NCI-H128 (cell line): Measurements from ENCODE around the gene OR52A5.
"Not testable (repeated sequence)": the region's sequence is repeated elsewhere in the genome, so short reads cannot be mapped to it uniquely, and the experiment has no call there.

Source experiments
- DNase-seq: peaks from one replicate; lab custom pipeline; 2025; ENCODE audit not compliant: unreplicated experiment; lab: John Stamatoyannopoulos, UW

Gene OR52A5

GRCh38 chr11:5137996-5138395 is at the start of gene OR52A5:
Gene OR52A5, minus strand, starts transcription at chr11:5138356. Its CDS starts 5,714 bp downstream, at chr11:5132642.
- no peak for DNase-seq

DNA sequence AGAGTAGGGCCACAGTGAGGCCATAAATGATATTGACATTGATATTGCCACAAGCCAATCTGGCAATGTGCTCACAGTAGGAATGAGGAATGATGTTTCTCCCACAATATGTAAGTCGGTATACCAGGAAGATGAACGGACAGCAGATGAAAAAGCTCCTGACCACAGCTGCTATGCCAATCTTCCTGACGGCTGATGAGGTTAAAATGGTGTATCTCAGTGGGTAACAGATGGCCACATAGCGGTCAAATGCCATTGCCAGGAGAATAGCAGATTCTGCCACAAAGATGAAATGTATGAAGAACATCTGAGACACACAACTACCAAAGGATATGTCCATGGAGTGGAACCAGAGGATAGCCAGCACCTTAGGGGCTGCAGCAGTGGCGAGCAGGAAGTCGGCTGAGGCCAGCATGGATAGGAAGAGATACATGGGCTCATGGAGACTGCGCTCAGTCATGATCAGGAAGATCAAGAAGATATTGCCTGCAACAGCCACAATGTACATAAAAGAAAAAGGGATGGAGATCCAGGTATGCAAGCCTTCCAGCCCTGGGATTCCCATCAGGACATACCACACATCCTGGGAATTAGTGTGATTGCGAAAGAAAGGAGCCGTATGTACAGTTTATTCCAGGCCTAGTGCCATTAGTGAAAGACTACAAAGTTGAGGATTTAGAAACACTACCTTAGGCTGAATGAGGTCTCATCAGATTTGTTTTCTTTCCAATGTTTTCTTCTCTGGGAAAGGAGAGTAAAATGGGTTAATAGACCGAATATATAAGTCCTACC is 40.1 kb upstream of the OR52A5 start:
- DNase-seq: no peak

DNA sequence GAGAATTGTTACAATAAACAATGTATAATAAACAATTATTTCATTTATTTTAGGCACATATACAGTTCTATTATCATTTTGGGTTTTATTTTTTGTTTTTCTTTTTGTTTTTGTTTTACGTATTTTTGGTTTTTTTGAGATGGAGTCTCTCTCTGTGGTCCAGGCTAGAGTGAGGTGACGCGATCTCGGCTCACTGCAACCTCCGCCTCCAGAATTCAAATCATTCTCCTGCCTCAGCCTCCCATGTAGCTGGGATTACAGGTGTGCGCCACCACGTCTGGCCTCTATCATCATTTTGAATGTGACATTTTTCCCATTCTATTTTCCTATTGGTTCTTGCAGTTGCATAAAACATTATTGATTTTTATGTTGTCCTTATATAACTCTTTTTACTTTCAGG is 36.8 kb upstream of the OR52A5 start:
- DNase-seq: no peak

- no peak for DNase-seq
Observed at GRCh38 chr11:5171856-5172255, 33.7 kb upstream of the OR52A5 start.

- not testable (repeated sequence) for DNase-seq
Observed at GRCh38 chr11:5165898-5166297, 27.7 kb upstream of the OR52A5 start.

GRCh38 chr11:5164807-5165206 is 26.7 kb upstream of the OR52A5 start:
- not testable (repeated sequence) for DNase-seq

- DNase-seq: not testable (repeated sequence)
Observed at GRCh38 chr11:5161045-5161444, 22.9 kb upstream of the OR52A5 start.

- DNase-seq: not testable (repeated sequence)
Observed at GRCh38 chr11:5160217-5160616, 22.1 kb upstream of the OR52A5 start.

DNA sequence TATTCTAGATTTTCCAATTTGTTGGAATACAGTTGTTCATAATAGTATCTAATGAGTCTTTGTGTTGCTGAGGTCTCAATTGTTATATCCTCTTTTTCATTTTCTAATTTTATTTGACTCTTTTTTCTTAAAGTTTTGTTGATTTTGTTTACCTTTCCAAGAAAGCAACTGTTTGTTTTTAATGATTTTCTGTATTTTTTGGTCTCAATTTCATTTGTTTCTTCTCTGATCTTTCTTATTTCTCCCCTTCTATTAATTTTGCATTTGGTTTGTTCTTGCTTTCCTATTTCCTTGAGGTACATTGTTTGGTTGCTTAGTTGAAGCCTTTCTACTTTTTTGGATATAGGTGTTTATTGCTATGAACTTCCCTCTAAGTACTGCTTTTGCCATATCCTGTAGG is 21.6 kb upstream of the OR52A5 start:
- no peak for DNase-seq

GRCh38 chr11:5154657-5155056 is 16.5 kb upstream of the OR52A5 start, which contains the start of gene OR52A1:
Gene OR52A1, minus strand, starts transcription at chr11:5154757. Its CDS starts 2,388 bp downstream, at chr11:5152369.
- no peak for DNase-seq

GRCh38 chr11:5153574-5154431 is 15.6 kb upstream of the OR52A5 start:
- no peak for DNase-seq

GRCh38 chr11:5151713-5152153 is 13.6 kb upstream of the OR52A5 start:
- DNase-seq: no peak

GRCh38 chr11:5144206-5144605 is 6.0 kb upstream of the OR52A5 start:
- not testable (repeated sequence) for DNase-seq

DNA sequence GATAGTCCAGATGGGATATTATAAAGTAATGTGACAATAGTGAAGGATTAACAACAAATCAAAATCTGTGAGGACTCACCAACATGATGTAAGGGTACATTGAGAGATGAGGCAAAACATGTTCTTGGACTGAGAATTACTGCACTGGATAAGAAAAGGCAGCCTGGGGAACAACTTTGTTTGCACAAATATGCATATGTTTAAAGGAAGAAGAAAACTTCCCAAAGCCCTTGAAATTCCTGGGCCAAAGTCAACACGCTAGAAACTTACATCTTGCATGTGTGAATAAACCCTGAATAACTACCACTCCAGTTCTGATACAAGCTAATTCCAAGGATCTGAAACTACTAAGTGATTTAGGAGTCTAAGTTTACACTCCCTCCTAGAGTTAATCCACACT is 1.1 kb downstream of the OR52A5 start:
- no peak for DNase-seq

DNA sequence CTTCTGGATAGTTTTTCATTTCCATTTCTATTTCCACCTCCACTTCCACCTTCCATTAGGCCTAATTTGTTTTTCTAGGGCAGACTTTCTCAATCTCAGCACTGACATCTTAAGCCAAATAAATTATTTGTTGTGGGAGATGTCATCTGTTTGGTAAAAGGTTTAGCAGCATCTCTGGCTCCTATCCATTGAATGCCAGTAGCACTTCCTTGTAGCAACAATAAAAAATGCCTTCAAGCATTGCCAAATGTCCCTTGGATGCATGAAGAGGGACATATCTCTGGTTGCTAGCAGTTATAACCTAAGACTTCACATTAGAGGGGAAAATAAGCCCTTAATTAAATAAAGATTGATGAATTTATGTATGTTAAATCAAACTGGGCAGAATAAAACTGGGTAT is 1.9 kb downstream of the OR52A5 start:
- no peak for DNase-seq

DNA sequence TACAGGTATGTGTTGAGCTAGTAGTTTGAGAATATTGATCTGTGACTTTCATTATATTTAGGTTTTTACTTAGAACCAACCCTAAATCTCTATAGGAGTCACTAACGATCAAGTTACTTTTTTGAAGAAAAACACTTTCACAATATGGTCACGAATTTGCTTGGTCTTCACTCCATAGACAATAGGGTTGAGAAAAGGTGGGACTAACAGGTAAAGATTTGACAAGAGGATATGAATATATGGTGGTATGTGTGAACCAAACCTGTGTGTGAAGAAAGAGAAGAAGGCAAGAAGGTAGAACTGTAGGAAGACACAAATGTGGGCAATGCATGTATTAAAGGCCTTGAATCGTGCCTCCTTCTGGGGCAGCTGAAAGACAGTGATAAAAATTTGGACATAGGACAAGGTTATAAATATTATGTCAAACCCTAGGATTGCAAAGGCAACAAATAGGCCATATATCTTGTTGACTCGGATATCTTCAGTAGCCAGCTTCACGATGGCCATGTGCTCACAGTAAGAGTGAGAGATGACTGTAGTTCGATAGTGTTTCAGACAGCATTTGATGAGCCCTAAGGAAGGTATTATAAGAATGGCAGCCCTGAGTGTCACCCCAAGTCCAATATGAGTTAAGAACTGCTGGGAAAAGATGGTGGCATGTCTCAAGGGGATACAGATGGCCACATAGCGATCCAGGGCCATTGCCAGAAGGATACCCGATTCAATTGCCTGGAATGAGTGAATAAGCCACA is 6.4 kb downstream of the OR52A5 start:
- no peak for DNase-seq

DNA sequence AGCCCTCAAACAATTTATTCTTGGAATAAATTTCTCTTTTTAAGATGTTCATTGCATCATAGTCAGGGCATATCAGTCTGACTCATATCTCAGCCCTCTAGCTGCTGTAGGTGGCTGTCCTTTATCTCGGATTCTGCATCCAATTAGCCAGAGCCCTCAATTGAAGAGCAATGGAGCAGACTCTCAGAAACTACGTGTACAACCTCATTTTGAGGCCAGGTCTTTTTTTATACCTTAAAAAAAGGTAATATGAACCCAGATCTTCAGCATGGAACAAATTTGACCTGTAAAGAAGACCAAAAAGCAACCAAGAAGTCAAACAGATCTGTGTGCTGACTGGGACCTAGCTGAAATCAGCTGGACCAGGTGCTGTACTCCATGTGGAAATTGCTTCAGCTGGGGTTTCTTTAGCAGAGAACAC is 8.7 kb downstream of the OR52A5 start:
- no peak for DNase-seq

DNA sequence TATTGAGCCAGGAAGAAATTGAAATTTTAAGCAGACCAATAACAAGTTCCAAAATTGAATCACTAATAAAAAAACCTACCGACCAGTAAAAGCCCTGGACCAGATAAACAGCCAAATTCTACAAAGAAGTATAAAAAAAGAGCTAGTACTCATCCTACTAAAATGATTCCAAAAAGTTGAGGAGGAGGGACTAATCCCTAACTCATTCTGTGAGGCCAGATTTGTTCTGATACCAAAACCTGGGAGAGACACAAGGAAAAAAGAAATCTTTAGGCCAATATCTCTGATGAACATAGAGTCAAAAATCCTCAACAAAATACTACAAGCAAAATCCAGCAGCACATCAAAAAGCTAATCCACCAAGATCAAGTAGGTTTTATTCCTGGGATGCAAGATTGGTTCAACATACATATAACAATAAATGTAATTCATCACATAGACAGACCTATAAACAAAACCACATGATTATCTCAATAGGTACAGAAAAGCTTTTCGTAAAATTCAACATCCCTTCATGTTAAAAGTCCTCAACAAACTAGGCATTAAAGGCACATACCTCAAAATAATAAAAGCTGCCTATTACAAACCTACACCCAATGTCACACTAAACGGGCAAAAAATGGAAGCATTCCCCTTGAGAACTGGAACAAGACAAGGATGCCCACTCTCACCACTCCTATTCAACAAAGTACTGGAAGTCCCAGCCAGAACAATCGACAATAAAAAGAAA is 13.1 kb downstream of the OR52A5 start:
- DNase-seq: no peak

DNA sequence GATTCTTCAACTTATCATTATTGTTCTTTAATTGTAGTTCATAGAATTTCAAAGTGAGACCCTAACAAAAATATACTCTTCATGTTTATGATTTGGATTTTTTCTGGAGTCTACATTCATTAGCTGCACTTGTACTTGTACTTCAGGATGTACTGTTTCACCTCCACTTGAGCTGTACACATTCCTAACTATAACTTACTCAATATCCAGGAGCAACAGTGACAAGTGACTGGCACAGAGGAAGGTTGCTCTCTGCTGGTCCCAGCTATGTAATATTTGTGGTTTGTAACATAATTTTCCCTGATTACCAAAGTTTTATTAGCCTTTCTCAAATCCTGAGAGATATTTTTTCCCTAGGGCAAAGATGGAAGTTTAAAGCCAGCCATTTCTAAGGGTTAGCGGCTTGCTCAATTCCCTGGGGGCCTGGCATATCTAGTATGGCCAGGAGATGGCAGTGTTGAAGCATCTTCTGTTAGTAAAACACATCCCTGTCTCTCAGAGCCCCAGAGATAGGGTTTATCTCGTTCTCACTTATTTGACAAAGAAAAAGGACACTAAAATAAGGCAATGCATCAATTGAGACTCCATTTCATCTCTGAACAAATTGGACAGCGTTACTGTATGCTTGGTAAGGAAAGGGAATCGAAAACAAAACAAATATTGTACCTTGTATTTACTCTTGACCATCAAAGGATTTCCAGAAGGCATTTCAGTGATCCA is 14.2 kb downstream of the OR52A5 start:
- DNase-seq: no peak

GRCh38 chr11:5118893-5119292 is 19.3 kb downstream of the OR52A5 start:
- DNase-seq: no peak
